ENCODE measurements around the gene CYP1B1.

CYP1B1 gene

DNA sequence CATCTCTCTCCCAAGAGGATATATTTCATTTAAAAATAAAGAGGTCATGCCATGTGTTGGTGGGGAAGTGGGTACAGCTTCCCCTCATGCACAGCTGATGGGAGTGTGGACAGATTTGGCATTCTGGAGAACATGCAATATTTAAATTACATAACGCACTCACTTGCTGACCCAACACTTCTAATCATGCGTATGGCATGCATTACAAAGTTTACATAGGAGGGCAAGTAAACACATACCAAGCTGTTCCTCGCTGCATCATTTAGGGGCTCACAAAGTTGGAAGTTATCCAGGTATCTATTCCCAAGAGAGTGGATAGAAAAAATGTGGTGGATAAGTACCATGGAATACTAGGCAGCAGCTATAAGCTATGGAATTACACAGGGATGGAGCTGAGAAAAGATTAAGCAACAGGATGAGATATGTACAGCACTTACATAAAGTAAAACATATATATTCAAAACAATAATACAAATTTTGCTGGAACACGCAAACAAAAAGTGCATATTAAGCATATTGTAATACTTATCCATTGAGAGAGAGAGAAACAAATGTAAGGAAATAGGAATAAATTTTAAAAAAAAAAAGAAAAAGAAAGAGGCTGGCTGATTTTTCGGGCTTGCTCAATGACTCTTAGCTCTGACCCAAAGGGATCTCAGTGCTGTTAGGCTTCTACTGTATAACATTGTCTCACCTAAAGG, 11.0 kb downstream of the CYP1B1 start:
- no peak for TF ChIP-seq POLR2AphosphoS5 (IDR thresholded peaks at IDR 0.05; ENCODE audit: low read depth, low read length)
- no peak for TF ChIP-seq FOXP2 (optimal IDR thresholded peaks at IDR 0.05; ENCODE audit: borderline replicate concordance, extremely low read depth, extremely low read length, insufficient read depth)
- TF ChIP-seq, protein P1, sequence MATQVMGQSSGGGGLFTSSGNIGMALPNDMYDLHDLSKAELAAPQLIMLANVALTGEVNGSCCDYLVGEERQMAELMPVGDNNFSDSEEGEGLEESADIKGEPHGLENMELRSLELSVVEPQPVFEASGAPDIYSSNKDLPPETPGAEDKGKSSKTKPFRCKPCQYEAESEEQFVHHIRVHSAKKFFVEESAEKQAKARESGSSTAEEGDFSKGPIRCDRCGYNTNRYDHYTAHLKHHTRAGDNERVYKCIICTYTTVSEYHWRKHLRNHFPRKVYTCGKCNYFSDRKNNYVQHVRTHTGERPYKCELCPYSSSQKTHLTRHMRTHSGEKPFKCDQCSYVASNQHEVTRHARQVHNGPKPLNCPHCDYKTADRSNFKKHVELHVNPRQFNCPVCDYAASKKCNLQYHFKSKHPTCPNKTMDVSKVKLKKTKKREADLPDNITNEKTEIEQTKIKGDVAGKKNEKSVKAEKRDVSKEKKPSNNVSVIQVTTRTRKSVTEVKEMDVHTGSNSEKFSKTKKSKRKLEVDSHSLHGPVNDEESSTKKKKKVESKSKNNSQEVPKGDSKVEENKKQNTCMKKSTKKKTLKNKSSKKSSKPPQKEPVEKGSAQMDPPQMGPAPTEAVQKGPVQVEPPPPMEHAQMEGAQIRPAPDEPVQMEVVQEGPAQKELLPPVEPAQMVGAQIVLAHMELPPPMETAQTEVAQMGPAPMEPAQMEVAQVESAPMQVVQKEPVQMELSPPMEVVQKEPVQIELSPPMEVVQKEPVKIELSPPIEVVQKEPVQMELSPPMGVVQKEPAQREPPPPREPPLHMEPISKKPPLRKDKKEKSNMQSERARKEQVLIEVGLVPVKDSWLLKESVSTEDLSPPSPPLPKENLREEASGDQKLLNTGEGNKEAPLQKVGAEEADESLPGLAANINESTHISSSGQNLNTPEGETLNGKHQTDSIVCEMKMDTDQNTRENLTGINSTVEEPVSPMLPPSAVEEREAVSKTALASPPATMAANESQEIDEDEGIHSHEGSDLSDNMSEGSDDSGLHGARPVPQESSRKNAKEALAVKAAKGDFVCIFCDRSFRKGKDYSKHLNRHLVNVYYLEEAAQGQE (IDR thresholded peaks at IDR 0.05; ENCODE audit: insufficient read depth in 1 of 2, low read depth in 2 of 2, low read length in 2 of 2) = no peak
- TF ChIP-seq TAF1 (IDR thresholded peaks at IDR 0.05; ENCODE audit: borderline replicate concordance, insufficient read depth, low read length) = no peak
- TF ChIP-seq SIN3A (IDR thresholded peaks at IDR 0.05; ENCODE audit: borderline replicate concordance, insufficient read depth, low read length) = no peak

DNA sequence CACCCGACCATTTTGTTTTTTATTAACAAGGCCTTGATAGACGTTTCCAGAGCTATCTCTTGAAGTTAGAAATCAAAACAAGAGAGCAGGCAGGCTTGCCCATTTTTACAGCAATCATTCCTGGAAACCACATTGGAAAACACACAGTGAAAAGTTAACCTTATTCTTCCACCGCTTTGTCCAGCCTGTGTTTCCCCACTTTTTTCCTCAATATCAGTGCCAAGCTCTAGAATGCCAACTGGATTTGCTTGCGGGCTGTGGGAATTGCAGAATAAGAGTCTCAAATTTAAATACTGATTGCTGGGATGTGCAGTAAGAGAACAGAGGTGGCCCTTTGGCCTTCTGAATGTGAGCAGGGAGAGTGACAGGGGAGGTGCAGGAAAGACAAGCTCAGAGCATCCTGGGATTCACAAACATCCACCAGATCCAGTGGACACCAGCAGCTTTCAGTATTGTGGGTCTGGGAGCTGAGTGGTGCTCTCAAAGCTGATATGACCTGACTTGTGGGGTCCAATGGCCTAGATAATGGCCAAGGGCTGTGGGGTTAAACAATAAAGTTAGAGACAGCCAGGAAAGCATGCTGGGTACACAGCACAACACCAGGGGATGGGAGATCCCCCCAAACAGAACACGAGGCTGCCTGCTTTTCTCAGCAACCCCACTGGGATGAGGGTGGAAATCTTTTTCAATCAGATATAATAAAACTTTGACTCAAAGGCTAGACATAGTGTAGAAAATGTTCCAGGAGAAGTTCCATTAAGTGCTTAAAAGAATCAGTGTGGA, 15.5 kb downstream of the CYP1B1 start:
- no peak for TF ChIP-seq FOXP2 (optimal IDR thresholded peaks at IDR 0.05; ENCODE audit: borderline replicate concordance, extremely low read depth, extremely low read length, insufficient read depth)
- TF ChIP-seq SIN3A (IDR thresholded peaks at IDR 0.05; ENCODE audit: borderline replicate concordance, insufficient read depth, low read length) = no peak
- TF ChIP-seq TAF1 (IDR thresholded peaks at IDR 0.05; ENCODE audit: borderline replicate concordance, insufficient read depth, low read length) = no peak
- TF ChIP-seq, protein P1 (IDR thresholded peaks at IDR 0.05; ENCODE audit: insufficient read depth in 1 of 2, low read depth in 2 of 2, low read length in 2 of 2) = no peak
- TF ChIP-seq POLR2AphosphoS5 (IDR thresholded peaks at IDR 0.05; ENCODE audit: low read depth, low read length) = no peak

DNA sequence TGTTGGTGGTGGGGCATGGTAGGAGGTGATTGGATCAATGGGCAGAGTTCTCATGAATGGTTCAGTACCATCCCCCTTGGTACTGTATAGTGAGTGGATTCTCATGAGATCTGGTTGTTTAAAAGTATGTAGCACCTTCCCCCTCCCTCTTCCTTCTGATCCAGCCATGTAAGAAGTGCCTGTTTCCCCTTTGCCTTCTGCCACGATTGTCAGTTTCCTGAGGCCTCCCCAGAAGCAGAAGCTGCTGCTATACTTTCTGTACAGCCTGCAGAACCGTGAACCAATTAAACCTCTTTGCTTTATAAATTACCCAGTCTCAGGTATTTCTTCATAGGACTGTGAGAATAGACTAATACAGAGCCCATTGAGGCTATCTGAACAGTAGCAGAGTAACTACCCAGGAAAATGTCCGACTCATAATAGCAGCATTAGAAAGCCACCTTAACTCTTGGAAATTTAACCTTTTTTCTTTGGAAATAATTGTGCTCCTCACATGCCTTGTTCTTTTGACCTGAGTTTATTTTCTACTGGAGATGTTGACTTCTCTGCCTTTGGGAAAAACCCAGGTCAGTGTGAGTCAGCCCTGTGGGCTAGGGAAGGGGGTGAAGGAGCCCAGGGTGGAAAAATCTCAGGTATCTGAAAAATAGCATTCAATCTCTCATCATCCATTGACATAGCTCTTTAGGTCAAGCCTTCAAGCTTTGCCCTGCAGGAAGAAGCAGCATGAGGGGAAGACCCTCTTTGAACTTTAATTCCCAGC, 18.1 kb downstream of the CYP1B1 start:
- TF ChIP-seq FOXP2 (optimal IDR thresholded peaks at IDR 0.05; ENCODE audit: borderline replicate concordance, extremely low read depth, extremely low read length, insufficient read depth) (no peak), POLR2AphosphoS5 (IDR thresholded peaks at IDR 0.05; ENCODE audit: low read depth, low read length) (no peak), SIN3A (IDR thresholded peaks at IDR 0.05; ENCODE audit: borderline replicate concordance, insufficient read depth, low read length) (no peak), TAF1 (IDR thresholded peaks at IDR 0.05; ENCODE audit: borderline replicate concordance, insufficient read depth, low read length) (no peak)
- TF ChIP-seq, protein P1 (IDR thresholded peaks at IDR 0.05; ENCODE audit: insufficient read depth in 1 of 2, low read depth in 2 of 2, low read length in 2 of 2) = no peak

DNA sequence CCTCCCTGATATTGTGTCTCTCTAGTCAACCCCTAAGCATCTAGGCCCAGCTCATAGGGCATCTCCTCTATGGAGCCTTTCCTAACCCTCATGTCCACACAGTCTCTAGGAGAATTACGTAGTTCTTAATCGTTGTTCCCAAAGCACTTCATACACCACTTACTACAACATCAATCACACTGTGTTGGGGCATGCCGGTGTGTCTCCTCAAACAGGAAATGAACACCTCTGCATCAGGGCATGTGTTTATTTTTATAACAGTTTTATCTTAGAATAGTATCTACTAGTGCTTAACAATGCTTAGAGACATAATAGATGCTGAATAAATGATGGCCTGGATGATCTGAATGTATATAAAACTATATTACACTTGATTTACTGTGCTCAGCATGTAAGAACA, 19.7 kb downstream of the CYP1B1 start:
- TF ChIP-seq, protein P1 (IDR thresholded peaks at IDR 0.05; ENCODE audit: insufficient read depth in 1 of 2, low read depth in 2 of 2, low read length in 2 of 2) = no peak
- no peak for TF ChIP-seq TAF1 (IDR thresholded peaks at IDR 0.05; ENCODE audit: borderline replicate concordance, insufficient read depth, low read length)
- TF ChIP-seq FOXP2 (optimal IDR thresholded peaks at IDR 0.05; ENCODE audit: borderline replicate concordance, extremely low read depth, extremely low read length, insufficient read depth) = no peak
- TF ChIP-seq SIN3A (IDR thresholded peaks at IDR 0.05; ENCODE audit: borderline replicate concordance, insufficient read depth, low read length) = no peak
